ENCODE results near the gene TAF8.
A peak's percentile ranks its signal among the peaks of the same experiment; 100 is the strongest.

The TAF8 gene

GRCh38 chr6:42010909-42011308 is 39.4 kb upstream of the TAF8 start:
- no peak overlapping the region for H3K4me3 ChIP-seq (ENCODE audit: low read length)
- DNase-seq (ENCODE audit: low read depth), result no peak
- no peak for TF ChIP-seq CTCF (IDR thresholded peaks at IDR 0.05; ENCODE audit: insufficient read depth, low read depth, low read length, missing control alignments)

DNA sequence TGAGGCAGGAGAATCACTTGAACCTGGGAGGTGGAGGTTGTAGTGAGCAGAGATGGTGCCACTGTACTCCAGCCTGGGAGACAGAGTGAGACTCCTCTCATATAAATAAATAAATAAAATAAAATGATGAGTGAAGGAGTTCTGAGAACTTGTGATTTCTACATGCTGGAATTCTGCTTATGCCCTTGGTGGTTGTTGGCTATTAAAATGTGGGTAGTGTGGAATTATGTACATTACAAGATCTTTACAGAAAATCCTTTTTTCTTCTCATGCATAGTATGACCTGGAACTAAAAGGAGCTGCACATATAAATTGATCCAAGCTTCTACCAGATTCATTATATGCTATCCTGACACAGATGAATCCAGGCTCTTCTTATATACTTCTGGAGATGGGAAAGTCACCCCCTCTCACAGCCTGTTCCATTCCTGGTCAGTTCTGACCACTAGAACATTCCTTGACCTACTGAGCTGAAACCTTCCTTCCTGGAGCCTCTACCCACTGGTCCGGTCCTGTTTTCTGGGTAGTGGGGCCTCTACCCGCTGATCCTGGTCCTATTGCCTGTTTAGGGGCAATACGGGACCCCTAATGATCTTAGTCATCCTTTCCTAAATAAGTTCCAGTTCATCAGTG is 37.7 kb upstream of the TAF8 start:
- TF ChIP-seq CTCF (IDR thresholded peaks at IDR 0.05; ENCODE audit: insufficient read depth, low read depth, low read length, missing control alignments), result no peak
- DNase-seq (ENCODE audit: low read depth), result no peak
- H3K4me3 ChIP-seq (ENCODE audit: low read length), result no peak overlapping the region

DNA sequence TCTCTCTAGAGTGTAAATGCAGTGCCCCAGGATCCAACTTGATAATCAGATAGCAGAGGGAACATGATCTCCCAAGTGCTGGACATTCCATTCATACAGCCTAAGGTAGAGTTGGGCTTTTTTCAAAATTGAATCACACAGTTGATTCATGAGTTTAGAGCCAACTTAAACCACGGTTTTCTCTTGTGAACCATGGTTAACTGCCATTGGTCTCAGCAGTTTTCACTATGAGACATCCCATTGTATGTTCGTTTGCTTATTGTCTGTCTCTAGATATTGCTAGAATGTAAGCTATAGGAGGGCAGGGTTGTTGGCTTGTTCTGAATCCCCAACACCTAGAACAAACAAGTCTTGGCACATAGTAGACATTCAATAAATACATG is 37.2 kb upstream of the TAF8 start:
- no peak for TF ChIP-seq CTCF (IDR thresholded peaks at IDR 0.05; ENCODE audit: insufficient read depth, low read depth, low read length, missing control alignments)
- H3K4me3 ChIP-seq (ENCODE audit: low read length), result no peak overlapping the region
- DNase-seq (ENCODE audit: low read depth), result no peak

DNA sequence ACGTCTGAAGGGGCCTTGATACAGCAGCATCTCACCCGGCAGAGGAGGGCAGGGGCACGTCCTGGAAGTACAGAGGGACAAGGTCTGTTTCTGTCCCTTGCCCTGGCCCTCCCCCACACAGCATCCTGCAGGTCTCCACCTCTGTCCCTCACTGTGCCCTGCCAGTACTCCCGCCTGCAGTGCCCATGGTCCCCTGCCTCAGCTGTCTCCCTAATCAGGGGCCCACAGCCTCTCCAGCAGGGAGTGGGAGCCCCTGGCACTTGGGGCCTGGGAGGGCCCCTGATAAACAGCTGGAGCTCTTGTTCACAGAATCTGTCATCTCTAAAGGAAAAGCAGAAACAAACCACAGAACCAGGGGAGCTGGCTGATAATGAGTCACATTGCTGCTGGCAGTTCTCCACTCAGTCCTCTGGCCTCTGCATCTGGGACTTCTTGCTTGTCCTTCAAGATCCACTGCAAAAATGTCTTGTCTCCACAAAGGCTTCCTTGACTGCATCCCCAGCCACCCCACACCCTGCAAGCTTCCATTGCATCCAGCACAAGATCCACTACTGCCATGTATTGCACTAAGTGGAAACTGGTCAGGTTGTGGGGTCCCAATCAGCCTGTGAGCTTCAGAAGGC is 33.2 kb upstream of the TAF8 start:
- H3K4me3 ChIP-seq (ENCODE audit: low read length), result no peak overlapping the region
- peak; percentile 70 for DNase-seq (ENCODE audit: low read depth)
- no peak for TF ChIP-seq CTCF (IDR thresholded peaks at IDR 0.05; ENCODE audit: insufficient read depth, low read depth, low read length, missing control alignments)

DNA sequence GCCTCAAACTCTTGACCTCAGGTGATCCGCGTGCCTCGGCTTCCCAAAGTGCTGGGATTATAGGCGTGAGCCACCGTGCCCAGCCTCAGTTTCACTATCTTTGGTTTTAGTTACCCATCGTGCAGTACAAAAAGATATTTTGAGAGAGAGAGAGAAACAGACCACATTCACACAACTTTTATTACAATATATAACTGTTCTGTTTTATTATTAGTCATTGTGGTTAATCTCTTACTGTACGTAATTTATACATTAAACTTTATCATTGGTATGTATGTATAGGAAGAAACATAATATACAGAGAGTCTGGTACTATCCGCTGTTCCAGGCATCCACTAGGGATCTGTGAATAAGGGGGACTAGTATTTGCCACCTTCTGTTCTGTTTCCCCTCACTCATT is 29.4 kb upstream of the TAF8 start:
- no peak overlapping the region for H3K4me3 ChIP-seq (ENCODE audit: low read length)
- DNase-seq (ENCODE audit: low read depth), result no peak
- no peak for TF ChIP-seq CTCF (IDR thresholded peaks at IDR 0.05; ENCODE audit: insufficient read depth, low read depth, low read length, missing control alignments)

DNA sequence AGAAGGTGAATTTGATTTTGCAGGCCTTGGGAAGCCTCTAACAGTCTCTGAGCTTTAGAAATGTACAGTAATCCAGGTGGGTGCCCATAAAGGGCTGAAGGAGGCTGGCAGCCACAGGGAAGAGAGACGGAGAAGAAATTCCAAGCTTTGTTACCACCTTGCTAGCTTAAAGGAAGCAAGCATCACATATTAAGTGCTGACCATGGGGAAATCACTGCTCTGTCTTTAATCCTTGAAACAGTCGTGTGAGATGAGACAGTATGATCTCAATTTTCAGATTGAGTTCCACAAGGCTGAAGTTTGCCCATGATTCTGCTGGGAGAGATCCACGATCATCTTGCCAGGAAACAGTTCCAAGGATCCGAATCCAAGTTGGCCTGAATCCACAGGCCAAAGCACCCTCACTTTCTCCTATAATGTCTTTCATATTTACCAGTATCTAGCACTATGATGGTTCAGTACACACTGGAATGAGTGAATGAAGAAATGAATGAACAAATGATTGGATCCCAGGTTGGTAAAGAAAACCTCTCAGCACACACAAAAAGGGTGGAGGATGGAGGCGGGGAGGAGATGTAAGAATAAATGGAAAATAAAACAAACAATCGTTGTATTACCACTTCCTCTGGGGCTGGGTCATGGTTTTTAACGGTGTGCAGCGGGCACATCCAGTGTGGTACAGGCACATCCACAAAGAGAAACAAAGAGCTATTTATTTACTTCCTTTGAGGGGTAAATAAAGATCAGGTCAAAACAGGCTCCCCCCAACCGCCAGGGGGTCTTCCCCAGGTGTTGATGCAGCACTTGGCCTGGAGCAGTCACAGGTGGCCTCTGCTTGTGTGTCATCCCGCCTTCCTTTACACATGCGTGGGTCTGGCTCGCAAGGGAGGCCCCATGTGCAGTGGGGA is 28.2 kb upstream of the TAF8 start:
- TF ChIP-seq CTCF (IDR thresholded peaks at IDR 0.05; ENCODE audit: insufficient read depth, low read depth, low read length, missing control alignments), result no peak
- DNase-seq (ENCODE audit: low read depth), result no peak
- no peak overlapping the region for H3K4me3 ChIP-seq (ENCODE audit: low read length)
